GM12878 (cell line): Measurements from ENCODE around the gene WDR91. TPM values are rescaled to one million over a fixed set of nuclear protein-coding genes. Genes with fewer than 3 reads are reported as not detected.

Experiments
- ATAC-seq: fragments of 200-7000 bp; cut with Tn5 transposase; 3 replicates; pipeline ENCODE4 v1.9.1; 2020; ENCODE audit warnings: mild to moderate bottlenecking, moderate library complexity
- BruUV-seq: library from RNA; stranded (reverse); fragments of 400-500 nt; replicated peaks from 2 replicates; lab custom pipeline; 2021; lab: Mats Ljungman, UMichigan
- CTCF ChIA-PET: fragments of 300-600 bp; sonication (Branson Sonifier 250); formaldehyde crosslinking; extraction: SDS; loops from one replicate; lab custom pipeline; 2021; ENCODE audit warnings: inconsistent platforms; lab: Yijun Ruan, JAX
- POLR2A ChIA-PET: fragments of 350-600 bp; formaldehyde crosslinking; extraction: SDS; loops from one replicate; lab custom pipeline; 2021; ENCODE audit warnings: inconsistent platforms; lab: Charles Lee
- RAD21 ChIA-PET: fragments of 300-600 bp; sonication (Branson Sonifier 250); formaldehyde crosslinking; loops from one replicate; lab custom pipeline; 2023; ENCODE audit warnings: antibody characterized with exemption; ENCODE audit not compliant: unreplicated experiment; lab: Charles Lee
- SMC1A ChIA-PET: fragments of 300-600 bp; sonication (Branson Sonifier 250); formaldehyde crosslinking; loops from one replicate; lab custom pipeline; 2023; ENCODE audit not compliant: unreplicated experiment, uncharacterized antibody; lab: Charles Lee
- DNase-seq: peaks from one replicate; pipeline ENCODE4 v3.0.0-alpha.2; 2011; ENCODE audit warnings: low read depth, low spot score
- FAIRE-seq: peaks from 3 replicates; lab custom pipeline; 2011; peaks lifted over from hg19 to GRCh38; lab: Jason Lieb, UNC
- H2AFZ ChIP-seq: 2 replicates; pipeline ENCODE4 v1.6.0; 2011; ENCODE audit warnings: low read depth, low read length, control low read depth; ENCODE audit not compliant: control insufficient read depth
- H3K27ac ChIP-seq: 2 replicates; pipeline ENCODE4 v1.5.1; 2011; ENCODE audit warnings: control low read depth; ENCODE audit not compliant: control insufficient read depth, insufficient read depth
- H3K27me3 ChIP-seq, 2 experiments: replicated peaks in 1 of 2; 2 replicates each; pipeline versions ENCODE4 v1.6.0 to v1.6.1; 2011; ENCODE audit warnings: low read length in 1 of 2; ENCODE audit not compliant: control insufficient read depth in 2 of 2, insufficient read depth in 2 of 2
- H3K36me3 ChIP-seq, 2 experiments: 2 replicates each; pipeline ENCODE4 v1.5.1; 2011; ENCODE audit warnings: low read length in 1 of 2; ENCODE audit not compliant: control insufficient read depth in 2 of 2, insufficient read depth in 2 of 2
- H3K4me1 ChIP-seq: 2 replicates; pipeline ENCODE4 v1.6.1; 2011; ENCODE audit warnings: mild to moderate bottlenecking, low read length, moderate library complexity, mixed read lengths; ENCODE audit not compliant: control insufficient read depth, insufficient read depth
- H3K4me2 ChIP-seq: 2 replicates; pipeline ENCODE4 v1.6.0; 2011; ENCODE audit warnings: control low read depth; ENCODE audit not compliant: control insufficient read depth, insufficient read depth
- H3K4me3 ChIP-seq: fragments of 200-600 bp; sonication (generic); 2 replicates; pipeline ENCODE4 v1.5.1; 2016
- H3K79me2 ChIP-seq: 2 replicates; pipeline ENCODE4 v1.6.0; 2011; ENCODE audit warnings: low read length; ENCODE audit not compliant: control insufficient read depth, insufficient read depth
- H3K9ac ChIP-seq: 2 replicates; pipeline ENCODE4 v1.8.0; 2011; ENCODE audit warnings: low read length, control low read depth, mixed read lengths; ENCODE audit not compliant: control insufficient read depth, insufficient read depth
- H3K9me3 ChIP-seq: replicated peaks from 3 replicates; pipeline ENCODE4 v1.5.1; 2011; ENCODE audit warnings: mild to moderate bottlenecking, low read length; ENCODE audit not compliant: control insufficient read depth, insufficient read depth
- H4K20me1 ChIP-seq: 2 replicates; pipeline ENCODE4 v1.6.0; 2011; ENCODE audit not compliant: control insufficient read depth, insufficient read depth
- BHLHE40 ChIP-seq, 2 experiments: fragments of 450-650 bp in 1 of 2; IDR thresholded peaks; 2 replicates each; pipeline ENCODE4 v1.6.1; 2011 to 2017; ENCODE audit warnings: low read depth in 2 of 2, borderline replicate concordance in 1 of 2, improper control_type of control experiment in 1 of 2, low read length in 1 of 2, mild to moderate bottlenecking in 1 of 2
- GATAD2B ChIP-seq: fragments of 450-650 bp; conservative IDR thresholded peaks from 2 replicates; pipeline ENCODE4 v1.6.1; 2017; ENCODE audit warnings: low read depth, mild to moderate bottlenecking, moderate library complexity
- MAX ChIP-seq: IDR thresholded peaks from 2 replicates; pipeline ENCODE4 v1.6.1; 2012; ENCODE audit warnings: low read depth, low read length, improper control_type of control experiment
- NFYB ChIP-seq: IDR thresholded peaks from 2 replicates; pipeline ENCODE4 v1.6.1; 2011; ENCODE audit warnings: low read depth, mild to moderate bottlenecking, low read length, improper control_type of control experiment, moderate library complexity; ENCODE audit not compliant: insufficient read depth
- ZSCAN29 ChIP-seq: fragments of 450-650 bp; IDR thresholded peaks from 2 replicates; pipeline ENCODE4 v1.6.1; 2017; ENCODE audit warnings: mild to moderate bottlenecking, moderate library complexity
- WGBS: methylation state at CpG from one replicate; pipeline ENCODE4 v1.1.6; 2016; ENCODE audit warnings: low lambda C conversion rate; ENCODE audit not compliant: insufficient replicate concordance, insufficient coverage; ENCODE audit errors: missing lambda C conversion rate; 5-methylcytosine and 5-hydroxymethylcytosine counted together
- in situ Hi-C: fragments of 300-500 bp; cut with MboI; formaldehyde crosslinking; loops from 9 replicates; pipeline ENCODE4 v1.14.3; 2018; ENCODE audit warnings: mixed read lengths
- intact Hi-C: fragments of 100-400 bp; cut with micrococcal nuclease; formaldehyde crosslinking; loops from one replicate; pipeline ENCODE4 v1.14.2; 2022; ENCODE audit not compliant: unreplicated experiment
- polyA plus RNA-seq, 11 experiments: library from polyadenylated mRNA; depleted of rRNA in 4 of 11; unstranded in 6 of 11; stranded (reverse) in 5 of 11; fragments of >200 nt; fragmentation: Nextera tagmentation in 4 of 11; fragmentation: Illumina TruSeq in 1 of 11; extraction: Ambion mirVana in 4 of 11; extraction: Trizol in 1 of 11; gene quantifications; 1 replicate in 1 of 11; 2 replicates in 10 of 11; pipeline versions ENCODE4 v1.2.1 to v1.2.3, GENCODE V29; 2011 to 2016; ENCODE audit warnings: inconsistent platforms in 2 of 11, missing spikeins in 2 of 11, low read depth in 1 of 11
- total RNA-seq, 4 experiments: library from RNA; depleted of rRNA in 3 of 4; stranded (reverse); fragments of >200 nt in 3 of 4; fragmentation: Illumina TruSeq in 1 of 4; extraction: Trizol in 1 of 4; gene quantifications; 2 replicates each; pipeline versions ENCODE4 v1.2.1 to v1.2.3, GENCODE V29; 2013 to 2021

WDR91 gene
- total and polyA plus RNA-seq, 10 of the 15 experiments (the other 5 are each of a cell fraction or from before 2014, with no cell fraction given): 7.6 to 83.3 (median 16.5) TPM

GRCh38 chr7:135217645-135218509 lies 6.6 kb upstream of the WDR91 start:
- in situ Hi-C loops: no loop called here
- SMC1A ChIA-PET: interaction anchor here (0.7 to 4.2 kb wide), 9 partner anchors 8 to 216 kb away, joined by 3 to 19 read pairs (median 3); partner anchors contain the start of gene WDR91
- BruUV-seq: no TSS peak
- Histone ChIP-seq H3K4me1 (peaks cover 9% of the 10 kb centered on the region), H3K36me3 (no peaks in the 10 kb centered on the region), H3K4me3 (no peak overlapping the region), H2AFZ (no peak overlapping the region; the same call in 1 of the 2 replicates), H3K27me3 (no peaks in the 10 kb centered on the region), H3K4me2 (no peak overlapping the region), H3K79me2 (no peaks in the 10 kb centered on the region), H3K9ac (no peak overlapping the region), H3K27ac (no peak overlapping the region), H4K20me1 (no peaks in the 10 kb centered on the region), H3K9me3 (no peaks in the 10 kb centered on the region; the same call in 2 of the 3 replicates)
- ATAC-seq (no peak), FAIRE-seq (no peak), DNase-seq (no peak)
- RAD21 ChIA-PET: interaction anchor here (1.3 kb wide), 1 partner anchor 8 kb away, joined by 3 read pairs; no protein-coding TSS in a partner anchor
- POLR2A ChIA-PET: interaction anchor here (0.5 to 1.2 kb wide), 3 partner anchors 15 to 44 kb away, joined by 3 read pairs; no protein-coding TSS in a partner anchor
- intact Hi-C loops: no loop called here
- CTCF ChIA-PET: interaction anchor here (0.9 to 1.6 kb wide), 4 partner anchors 10 to 57 kb away, joined by 3 to 4 read pairs (median 3); no protein-coding TSS in a partner anchor
- no peak for TF ChIP-seq BHLHE40 (IDR thresholded peaks at IDR 0.05; ENCODE audit: borderline replicate concordance in 1 of 2, low read depth in 2 of 2, low read length in 1 of 2)
- TF ChIP-seq MAX: no peak
- TF ChIP-seq ZSCAN29: no peak
- no peak for TF ChIP-seq GATAD2B
- TF ChIP-seq NFYB: no peak
- WGBS: 83% methylated on average over 5 of the region's 5 CpGs
